ENCODE results near the gene NLN. TPM values are rescaled to one million over a fixed set of nuclear protein-coding genes. Genes with fewer than 3 reads are reported as not detected.

NLN gene
- total RNA-seq, 1 donor from 2014 or later, result 6.6 TPM

DNA sequence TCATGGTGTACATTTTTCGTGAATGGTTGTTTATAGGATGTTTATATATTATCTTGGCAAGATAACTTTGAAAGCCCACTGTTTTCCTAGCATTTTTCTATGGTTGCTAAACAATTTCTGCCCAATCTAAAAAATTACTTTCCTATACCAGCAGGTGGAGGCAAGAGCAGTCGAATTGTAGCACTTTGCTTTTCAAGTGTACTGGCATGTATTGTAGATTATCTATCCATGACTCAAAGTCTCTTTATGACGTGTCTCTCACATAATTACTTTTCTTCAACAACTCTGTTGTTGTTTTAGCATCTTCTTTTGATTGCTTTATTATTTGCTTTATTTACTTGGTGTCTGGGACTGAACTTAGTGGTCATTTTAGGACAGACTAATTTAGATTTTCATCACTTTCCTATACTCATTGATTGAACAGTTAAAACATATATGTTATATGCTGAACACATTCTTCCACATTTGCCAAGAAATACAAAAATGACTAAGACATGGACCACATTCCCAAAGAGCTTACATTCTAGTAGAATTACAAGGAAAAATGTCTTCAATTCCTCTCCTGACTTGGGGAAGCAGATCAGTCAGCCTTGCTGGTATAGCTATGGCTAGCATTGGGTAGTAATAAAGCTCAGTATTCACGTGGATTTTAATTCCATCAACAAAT is 20.7 kb downstream of the NLN start:
- Histone ChIP-seq H3K27ac (no peak overlapping the region), H3K36me3 (no peaks in the 10 kb centered on the region), H3K9me3 (no peaks in the 10 kb centered on the region), H3K4me3 (no peak overlapping the region), H3K4me1 (no peaks in the 10 kb centered on the region), H3K27me3 (no peaks in the 10 kb centered on the region)
- TF ChIP-seq POLR2AphosphoS5 (IDR thresholded peaks at IDR 0.05; ENCODE audit: insufficient read depth in 1 of 2, low read depth in 1 of 2) (no peak), CTCF (IDR thresholded peaks at IDR 0.05) (peak in 2 of 3 experiments; percentile 46 to 69)
- intact Hi-C loops (cut with DNase I), result no loop called here
- DNase-seq (ENCODE audit: extremely low spot score in 2 of 2), result no peak

DNA sequence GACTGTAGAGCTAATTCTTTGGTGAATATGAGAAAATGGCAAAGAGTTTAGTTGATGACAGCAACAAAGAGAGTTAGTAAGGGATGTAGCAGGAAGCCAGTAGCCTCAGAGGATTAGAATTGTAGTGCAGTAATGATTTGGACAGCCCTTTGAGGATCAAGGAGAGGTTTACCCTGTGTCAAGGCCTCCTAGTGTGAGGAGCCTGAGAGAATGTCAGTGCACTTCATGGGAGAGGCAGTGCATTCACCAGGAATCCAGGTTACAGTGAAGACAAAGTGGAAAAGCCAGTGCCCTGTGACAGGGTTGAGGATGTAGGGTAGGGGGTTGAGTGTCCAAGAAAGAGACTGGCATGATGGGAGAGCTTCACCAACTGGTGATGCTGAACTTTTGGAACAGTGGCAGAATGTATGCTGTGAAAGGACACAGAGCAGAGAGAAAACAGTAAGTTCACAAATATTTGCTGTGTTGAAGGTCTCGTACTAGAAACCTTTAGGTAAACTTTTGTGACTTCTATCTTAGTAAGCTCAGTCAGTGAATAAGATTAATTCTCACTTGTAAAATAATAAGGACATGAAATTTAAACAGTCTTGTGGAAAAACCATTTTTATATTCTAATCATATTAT is 27.3 kb downstream of the NLN start:
- Histone ChIP-seq H3K36me3 (no peaks in the 10 kb centered on the region), H3K9me3 (no peaks in the 10 kb centered on the region), H3K27ac (no peak overlapping the region), H3K27me3 (no peaks in the 10 kb centered on the region), H3K4me1 (no peaks in the 10 kb centered on the region), H3K4me3 (no peak overlapping the region)
- intact Hi-C loops (cut with DNase I), result no loop called here
- TF ChIP-seq CTCF (IDR thresholded peaks at IDR 0.05), result no peak
- no peak for TF ChIP-seq POLR2A (IDR thresholded peaks at IDR 0.05)
- no peak for DNase-seq (ENCODE audit: extremely low spot score in 2 of 2)

- no peaks in the 10 kb centered on the region for H3K4me1 ChIP-seq
- H3K27ac ChIP-seq, result no peak overlapping the region
- no peaks in the 10 kb centered on the region for H3K36me3 ChIP-seq
- no peak overlapping the region for H3K4me3 ChIP-seq
- no peaks in the 10 kb centered on the region for H3K27me3 ChIP-seq
- intact Hi-C loops (cut with DNase I), result no loop called here
- H3K9me3 ChIP-seq, result no peaks in the 10 kb centered on the region
- TF ChIP-seq POLR2AphosphoS5 (IDR thresholded peaks at IDR 0.05; ENCODE audit: insufficient read depth in 1 of 2, low read depth in 1 of 2) (no peak), CTCF (IDR thresholded peaks at IDR 0.05) (no peak), POLR2A (IDR thresholded peaks at IDR 0.05) (no peak)
- no peak for DNase-seq (ENCODE audit: extremely low spot score in 2 of 2)
Observed at GRCh38 chr5:65749956-65750355, 28.0 kb downstream of the NLN start.

- TF ChIP-seq CTCF (IDR thresholded peaks at IDR 0.05) (no peak), POLR2A (IDR thresholded peaks at IDR 0.05) (no peak), POLR2AphosphoS5 (IDR thresholded peaks at IDR 0.05; ENCODE audit: insufficient read depth in 1 of 2, low read depth in 1 of 2) (no peak)
- no peaks in the 10 kb centered on the region for H3K9me3 ChIP-seq
- no peaks in the 10 kb centered on the region for H3K4me1 ChIP-seq
- H3K4me3 ChIP-seq, result no peak overlapping the region
- no peak overlapping the region for H3K27ac ChIP-seq
- DNase-seq (ENCODE audit: extremely low spot score in 2 of 2), result no peak
- H3K27me3 ChIP-seq, result no peaks in the 10 kb centered on the region
- intact Hi-C loops (cut with DNase I), result no loop called here
- no peaks in the 10 kb centered on the region for H3K36me3 ChIP-seq
Observed at GRCh38 chr5:65750938-65751337, 28.9 kb downstream of the NLN start.

DNA sequence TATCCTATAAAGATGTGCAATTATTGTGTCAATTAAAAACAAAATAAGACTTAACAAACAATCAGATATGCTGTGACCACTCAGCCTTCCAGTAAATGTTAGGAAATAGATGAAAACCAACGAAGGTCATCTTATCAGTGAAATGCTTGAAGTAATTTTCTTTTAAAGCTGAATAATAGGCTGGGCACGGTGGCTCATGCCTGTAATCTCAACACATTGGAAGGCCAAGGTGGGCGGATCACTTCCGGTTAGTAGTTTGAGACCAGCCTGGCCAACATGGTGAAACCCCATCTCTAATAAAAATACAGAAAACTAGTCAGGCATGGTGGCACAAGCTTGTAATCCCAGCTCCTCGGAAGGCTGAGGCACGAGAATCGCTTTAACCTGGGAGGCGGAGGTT is 31.2 kb downstream of the NLN start:
- TF ChIP-seq POLR2AphosphoS5 (IDR thresholded peaks at IDR 0.05; ENCODE audit: insufficient read depth in 1 of 2, low read depth in 1 of 2) (no peak), POLR2A (IDR thresholded peaks at IDR 0.05) (no peak), CTCF (IDR thresholded peaks at IDR 0.05) (no peak)
- H3K27ac ChIP-seq, result no peak overlapping the region
- DNase-seq (ENCODE audit: extremely low spot score in 2 of 2), result no peak
- intact Hi-C loops (cut with DNase I), result no loop called here
- H3K36me3 ChIP-seq, result no peaks in the 10 kb centered on the region
- no peaks in the 10 kb centered on the region for H3K4me1 ChIP-seq
- no peak overlapping the region for H3K4me3 ChIP-seq
- H3K9me3 ChIP-seq, result no peaks in the 10 kb centered on the region
- no peaks in the 10 kb centered on the region for H3K27me3 ChIP-seq
